GM12878 (cell line): ENCODE data around the gene FGD4. TPM values are rescaled to one million over a fixed set of nuclear protein-coding genes. Genes with fewer than 3 reads are reported as not detected.

ENCODE experiments used
- ATAC-seq: fragments of 200-7000 bp; cut with Tn5 transposase; 3 replicates; pipeline ENCODE4 v1.9.1; 2020; ENCODE audit warnings: mild to moderate bottlenecking, moderate library complexity
- BruUV-seq: library from RNA; stranded (reverse); fragments of 400-500 nt; replicated peaks from 2 replicates; lab custom pipeline; 2021; lab: Mats Ljungman, UMichigan
- CTCF ChIA-PET: fragments of 300-600 bp; sonication (Branson Sonifier 250); formaldehyde crosslinking; extraction: SDS; loops from one replicate; lab custom pipeline; 2021; ENCODE audit warnings: inconsistent platforms; lab: Yijun Ruan, JAX
- POLR2A ChIA-PET: fragments of 350-600 bp; formaldehyde crosslinking; extraction: SDS; loops from one replicate; lab custom pipeline; 2021; ENCODE audit warnings: inconsistent platforms; lab: Charles Lee
- RAD21 ChIA-PET: fragments of 300-600 bp; sonication (Branson Sonifier 250); formaldehyde crosslinking; loops from one replicate; lab custom pipeline; 2023; ENCODE audit warnings: antibody characterized with exemption; ENCODE audit not compliant: unreplicated experiment; lab: Charles Lee
- SMC1A ChIA-PET: fragments of 300-600 bp; sonication (Branson Sonifier 250); formaldehyde crosslinking; loops from one replicate; lab custom pipeline; 2023; ENCODE audit not compliant: unreplicated experiment, uncharacterized antibody; lab: Charles Lee
- DNase-seq: peaks from one replicate; pipeline ENCODE4 v3.0.0-alpha.2; 2011; ENCODE audit warnings: low read depth, low spot score
- FAIRE-seq: peaks from 3 replicates; lab custom pipeline; 2011; peaks lifted over from hg19 to GRCh38; lab: Jason Lieb, UNC
- H2AFZ ChIP-seq: 2 replicates; pipeline ENCODE4 v1.6.0; 2011; ENCODE audit warnings: low read depth, low read length, control low read depth; ENCODE audit not compliant: control insufficient read depth
- H3K27ac ChIP-seq: 2 replicates; pipeline ENCODE4 v1.5.1; 2011; ENCODE audit warnings: control low read depth; ENCODE audit not compliant: control insufficient read depth, insufficient read depth
- H3K27me3 ChIP-seq, 2 experiments: replicated peaks in 1 of 2; 2 replicates each; pipeline versions ENCODE4 v1.6.0 to v1.6.1; 2011; ENCODE audit warnings: low read length in 1 of 2; ENCODE audit not compliant: control insufficient read depth in 2 of 2, insufficient read depth in 2 of 2
- H3K36me3 ChIP-seq, 2 experiments: 2 replicates each; pipeline ENCODE4 v1.5.1; 2011; ENCODE audit warnings: low read length in 1 of 2; ENCODE audit not compliant: control insufficient read depth in 2 of 2, insufficient read depth in 2 of 2
- H3K4me1 ChIP-seq: 2 replicates; pipeline ENCODE4 v1.6.1; 2011; ENCODE audit warnings: mild to moderate bottlenecking, low read length, moderate library complexity, mixed read lengths; ENCODE audit not compliant: control insufficient read depth, insufficient read depth
- H3K4me2 ChIP-seq: 2 replicates; pipeline ENCODE4 v1.6.0; 2011; ENCODE audit warnings: control low read depth; ENCODE audit not compliant: control insufficient read depth, insufficient read depth
- H3K4me3 ChIP-seq: fragments of 200-600 bp; sonication (generic); 2 replicates; pipeline ENCODE4 v1.5.1; 2016
- H3K79me2 ChIP-seq: 2 replicates; pipeline ENCODE4 v1.6.0; 2011; ENCODE audit warnings: low read length; ENCODE audit not compliant: control insufficient read depth, insufficient read depth
- H3K9ac ChIP-seq: 2 replicates; pipeline ENCODE4 v1.8.0; 2011; ENCODE audit warnings: low read length, control low read depth, mixed read lengths; ENCODE audit not compliant: control insufficient read depth, insufficient read depth
- H3K9me3 ChIP-seq: replicated peaks from 3 replicates; pipeline ENCODE4 v1.5.1; 2011; ENCODE audit warnings: mild to moderate bottlenecking, low read length; ENCODE audit not compliant: control insufficient read depth, insufficient read depth
- H4K20me1 ChIP-seq: 2 replicates; pipeline ENCODE4 v1.6.0; 2011; ENCODE audit not compliant: control insufficient read depth, insufficient read depth
- BMI1 ChIP-seq: fragments of 450-650 bp; IDR thresholded peaks from 2 replicates; pipeline ENCODE4 v1.6.1; 2016; ENCODE audit warnings: mild to moderate bottlenecking, moderate library complexity, borderline replicate concordance
- HDGF ChIP-seq: fragments of 450-650 bp; IDR thresholded peaks from 2 replicates; pipeline ENCODE4 v1.6.1; 2016; ENCODE audit warnings: antibody characterized with exemption
- KDM1A ChIP-seq: fragments of 200-600 bp; sonication (generic); IDR thresholded peaks from 2 replicates; pipeline ENCODE4 v1.6.1; 2016; ENCODE audit warnings: borderline replicate concordance
- RAD21 ChIP-seq: IDR thresholded peaks from 2 replicates; pipeline ENCODE4 v1.6.1; 2011; ENCODE audit warnings: mild to moderate bottlenecking, low read depth, low read length, moderate library complexity; ENCODE audit not compliant: insufficient read depth
- SREBF1 ChIP-seq: IDR thresholded peaks from 2 replicates; pipeline ENCODE4 v1.6.1; 2012; ENCODE audit warnings: mild to moderate bottlenecking, low read length
- YY1 ChIP-seq: IDR thresholded peaks from 2 replicates; pipeline ENCODE4 v1.6.1; 2011; ENCODE audit warnings: low read depth, mild to moderate bottlenecking, low read length
- WGBS: methylation state at CpG from one replicate; pipeline ENCODE4 v1.1.6; 2016; ENCODE audit warnings: low lambda C conversion rate; ENCODE audit not compliant: insufficient replicate concordance, insufficient coverage; ENCODE audit errors: missing lambda C conversion rate; 5-methylcytosine and 5-hydroxymethylcytosine counted together
- in situ Hi-C: fragments of 300-500 bp; cut with MboI; formaldehyde crosslinking; loops from 9 replicates; pipeline ENCODE4 v1.14.3; 2018; ENCODE audit warnings: mixed read lengths
- intact Hi-C: fragments of 100-400 bp; cut with micrococcal nuclease; formaldehyde crosslinking; loops from one replicate; pipeline ENCODE4 v1.14.2; 2022; ENCODE audit not compliant: unreplicated experiment
- polyA plus RNA-seq, 11 experiments: library from polyadenylated mRNA; depleted of rRNA in 4 of 11; unstranded in 6 of 11; stranded (reverse) in 5 of 11; fragments of >200 nt; fragmentation: Nextera tagmentation in 4 of 11; fragmentation: Illumina TruSeq in 1 of 11; extraction: Ambion mirVana in 4 of 11; extraction: Trizol in 1 of 11; gene quantifications; 1 replicate in 1 of 11; 2 replicates in 10 of 11; pipeline versions ENCODE4 v1.2.1 to v1.2.3, GENCODE V29; 2011 to 2016; ENCODE audit warnings: inconsistent platforms in 2 of 11, missing spikeins in 2 of 11, low read depth in 1 of 11
- total RNA-seq, 4 experiments: library from RNA; depleted of rRNA in 3 of 4; stranded (reverse); fragments of >200 nt in 3 of 4; fragmentation: Illumina TruSeq in 1 of 4; extraction: Trizol in 1 of 4; gene quantifications; 2 replicates each; pipeline versions ENCODE4 v1.2.1 to v1.2.3, GENCODE V29; 2013 to 2021
- TF ChIP-seq, protein P1 (sequence below): fragments of 450-650 bp; IDR thresholded peaks from 2 replicates; pipeline ENCODE4 v1.6.1; 2017; ENCODE audit warnings: borderline replicate concordance
- TF ChIP-seq, protein P2 (sequence below): fragments of 450-650 bp; IDR thresholded peaks from 2 replicates; pipeline ENCODE4 v1.6.1; 2018; ENCODE audit warnings: mild to moderate bottlenecking, low read depth, moderate library complexity; ENCODE audit not compliant: partially characterized antibody
- TF ChIP-seq, protein P3 (sequence below): fragments of 450-650 bp; IDR thresholded peaks from 2 replicates; pipeline ENCODE4 v1.6.1; 2017; ENCODE audit warnings: antibody characterized with exemption, mild to moderate bottlenecking, moderate library complexity
- TF ChIP-seq, protein P4 (sequence below): IDR thresholded peaks from 2 replicates; pipeline ENCODE4 v1.6.1; 2011; ENCODE audit warnings: mild to moderate bottlenecking, low read depth, low read length, moderate library complexity; ENCODE audit not compliant: insufficient replicate concordance
- TF ChIP-seq, protein P5 (sequence below), 3 experiments: IDR thresholded peaks in 2 of 3; conservative IDR thresholded peaks in 1 of 3; 2 replicates each; pipeline ENCODE4 v1.5.1; 2011; ENCODE audit warnings: low read depth in 3 of 3, low read length in 3 of 3, mild to moderate bottlenecking in 3 of 3, control low read depth in 2 of 3, moderate library complexity in 2 of 3, inconsistent platforms in 1 of 3, mixed read lengths in 1 of 3; ENCODE audit not compliant: control insufficient read depth in 2 of 3, insufficient read depth in 1 of 3; ENCODE audit errors: extremely low read depth in 1 of 3
- TF ChIP-seq, protein P6 (sequence below): fragments of 450-650 bp; IDR thresholded peaks from 2 replicates; pipeline ENCODE4 v1.6.1; 2014; ENCODE audit warnings: mild to moderate bottlenecking

Gene FGD4
- total and polyA plus RNA-seq, 10 of the 15 experiments (the other 5 are each of a cell fraction or from before 2014, with no cell fraction given) = 0.01 to 0.18 (median 0.08) TPM; not detected in 3

DNA sequence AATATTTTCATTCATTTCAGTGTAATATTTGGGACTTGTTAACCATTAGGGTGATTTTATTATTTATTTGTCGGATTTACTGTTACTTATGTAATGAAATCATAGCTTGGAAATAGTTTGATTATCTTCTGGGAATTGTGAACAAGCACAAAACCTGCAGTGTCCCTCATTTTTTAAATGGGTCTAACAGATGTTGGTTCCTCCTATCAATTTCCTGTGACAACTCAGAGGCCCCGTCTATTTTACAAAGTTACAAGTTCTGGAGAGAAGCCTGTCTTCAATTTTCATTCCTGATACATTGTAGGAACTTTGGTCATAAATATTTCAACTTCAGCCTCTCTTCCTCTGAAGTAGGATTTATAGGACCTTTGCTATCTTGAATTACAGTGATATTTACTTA, 178.0 kb downstream of the FGD4 start:
- Histone ChIP-seq H3K36me3 (no peaks in the 10 kb centered on the region), H4K20me1 (no peaks in the 10 kb centered on the region), H2AFZ (no peak overlapping the region), H3K27ac (no peak overlapping the region), H3K4me2 (no peak overlapping the region), H3K27me3 (peaks cover 0 to 1% of the 10 kb centered on the region in 2 experiments; a peak in 1 of 4 replicates), H3K79me2 (no peaks in the 10 kb centered on the region), H3K9ac (no peak overlapping the region), H3K9me3 (no peaks in the 10 kb centered on the region; the same call in 2 of the 3 replicates), H3K4me1 (no peaks in the 10 kb centered on the region), H3K4me3 (no peak overlapping the region)
- ChIA-PET CTCF (no interaction called here), RAD21 (no interaction called here), POLR2A (no interaction called here), SMC1A (interaction anchor here (1.7 kb wide), 1 partner anchor 15 kb away, joined by 4 read pairs; no protein-coding TSS in a partner anchor)
- no peak for DNase-seq
- in situ Hi-C loops (no loop called here), intact Hi-C loops (no loop called here)
- WGBS = 35% methylated on average over 2 of the region's 2 CpGs
- ATAC-seq = no peak
- no TSS peak for BruUV-seq
- FAIRE-seq = no peak
- TF ChIP-seq, protein P1, sequence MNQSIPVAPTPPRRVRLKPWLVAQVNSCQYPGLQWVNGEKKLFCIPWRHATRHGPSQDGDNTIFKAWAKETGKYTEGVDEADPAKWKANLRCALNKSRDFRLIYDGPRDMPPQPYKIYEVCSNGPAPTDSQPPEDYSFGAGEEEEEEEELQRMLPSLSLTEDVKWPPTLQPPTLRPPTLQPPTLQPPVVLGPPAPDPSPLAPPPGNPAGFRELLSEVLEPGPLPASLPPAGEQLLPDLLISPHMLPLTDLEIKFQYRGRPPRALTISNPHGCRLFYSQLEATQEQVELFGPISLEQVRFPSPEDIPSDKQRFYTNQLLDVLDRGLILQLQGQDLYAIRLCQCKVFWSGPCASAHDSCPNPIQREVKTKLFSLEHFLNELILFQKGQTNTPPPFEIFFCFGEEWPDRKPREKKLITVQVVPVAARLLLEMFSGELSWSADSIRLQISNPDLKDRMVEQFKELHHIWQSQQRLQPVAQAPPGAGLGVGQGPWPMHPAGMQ = no peak
- TF ChIP-seq, protein P2, sequence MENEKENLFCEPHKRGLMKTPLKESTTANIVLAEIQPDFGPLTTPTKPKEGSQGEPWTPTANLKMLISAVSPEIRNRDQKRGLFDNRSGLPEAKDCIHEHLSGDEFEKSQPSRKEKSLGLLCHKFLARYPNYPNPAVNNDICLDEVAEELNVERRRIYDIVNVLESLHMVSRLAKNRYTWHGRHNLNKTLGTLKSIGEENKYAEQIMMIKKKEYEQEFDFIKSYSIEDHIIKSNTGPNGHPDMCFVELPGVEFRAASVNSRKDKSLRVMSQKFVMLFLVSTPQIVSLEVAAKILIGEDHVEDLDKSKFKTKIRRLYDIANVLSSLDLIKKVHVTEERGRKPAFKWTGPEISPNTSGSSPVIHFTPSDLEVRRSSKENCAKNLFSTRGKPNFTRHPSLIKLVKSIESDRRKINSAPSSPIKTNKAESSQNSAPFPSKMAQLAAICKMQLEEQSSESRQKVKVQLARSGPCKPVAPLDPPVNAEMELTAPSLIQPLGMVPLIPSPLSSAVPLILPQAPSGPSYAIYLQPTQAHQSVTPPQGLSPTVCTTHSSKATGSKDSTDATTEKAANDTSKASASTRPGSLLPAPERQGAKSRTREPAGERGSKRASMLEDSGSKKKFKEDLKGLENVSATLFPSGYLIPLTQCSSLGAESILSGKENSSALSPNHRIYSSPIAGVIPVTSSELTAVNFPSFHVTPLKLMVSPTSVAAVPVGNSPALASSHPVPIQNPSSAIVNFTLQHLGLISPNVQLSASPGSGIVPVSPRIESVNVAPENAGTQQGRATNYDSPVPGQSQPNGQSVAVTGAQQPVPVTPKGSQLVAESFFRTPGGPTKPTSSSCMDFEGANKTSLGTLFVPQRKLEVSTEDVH = no peak
- no peak for TF ChIP-seq RAD21
- TF ChIP-seq, protein P3, sequence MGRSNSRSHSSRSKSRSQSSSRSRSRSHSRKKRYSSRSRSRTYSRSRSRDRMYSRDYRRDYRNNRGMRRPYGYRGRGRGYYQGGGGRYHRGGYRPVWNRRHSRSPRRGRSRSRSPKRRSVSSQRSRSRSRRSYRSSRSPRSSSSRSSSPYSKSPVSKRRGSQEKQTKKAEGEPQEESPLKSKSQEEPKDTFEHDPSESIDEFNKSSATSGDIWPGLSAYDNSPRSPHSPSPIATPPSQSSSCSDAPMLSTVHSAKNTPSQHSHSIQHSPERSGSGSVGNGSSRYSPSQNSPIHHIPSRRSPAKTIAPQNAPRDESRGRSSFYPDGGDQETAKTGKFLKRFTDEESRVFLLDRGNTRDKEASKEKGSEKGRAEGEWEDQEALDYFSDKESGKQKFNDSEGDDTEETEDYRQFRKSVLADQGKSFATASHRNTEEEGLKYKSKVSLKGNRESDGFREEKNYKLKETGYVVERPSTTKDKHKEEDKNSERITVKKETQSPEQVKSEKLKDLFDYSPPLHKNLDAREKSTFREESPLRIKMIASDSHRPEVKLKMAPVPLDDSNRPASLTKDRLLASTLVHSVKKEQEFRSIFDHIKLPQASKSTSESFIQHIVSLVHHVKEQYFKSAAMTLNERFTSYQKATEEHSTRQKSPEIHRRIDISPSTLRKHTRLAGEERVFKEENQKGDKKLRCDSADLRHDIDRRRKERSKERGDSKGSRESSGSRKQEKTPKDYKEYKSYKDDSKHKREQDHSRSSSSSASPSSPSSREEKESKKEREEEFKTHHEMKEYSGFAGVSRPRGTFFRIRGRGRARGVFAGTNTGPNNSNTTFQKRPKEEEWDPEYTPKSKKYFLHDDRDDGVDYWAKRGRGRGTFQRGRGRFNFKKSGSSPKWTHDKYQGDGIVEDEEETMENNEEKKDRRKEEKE = no peak
- TF ChIP-seq, protein P4, sequence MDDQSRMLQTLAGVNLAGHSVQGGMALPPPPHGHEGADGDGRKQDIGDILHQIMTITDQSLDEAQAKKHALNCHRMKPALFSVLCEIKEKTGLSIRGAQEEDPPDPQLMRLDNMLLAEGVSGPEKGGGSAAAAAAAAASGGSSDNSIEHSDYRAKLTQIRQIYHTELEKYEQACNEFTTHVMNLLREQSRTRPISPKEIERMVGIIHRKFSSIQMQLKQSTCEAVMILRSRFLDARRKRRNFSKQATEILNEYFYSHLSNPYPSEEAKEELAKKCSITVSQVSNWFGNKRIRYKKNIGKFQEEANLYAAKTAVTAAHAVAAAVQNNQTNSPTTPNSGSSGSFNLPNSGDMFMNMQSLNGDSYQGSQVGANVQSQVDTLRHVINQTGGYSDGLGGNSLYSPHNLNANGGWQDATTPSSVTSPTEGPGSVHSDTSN = no peak
- no peak for TF ChIP-seq KDM1A
- TF ChIP-seq, protein P5, sequence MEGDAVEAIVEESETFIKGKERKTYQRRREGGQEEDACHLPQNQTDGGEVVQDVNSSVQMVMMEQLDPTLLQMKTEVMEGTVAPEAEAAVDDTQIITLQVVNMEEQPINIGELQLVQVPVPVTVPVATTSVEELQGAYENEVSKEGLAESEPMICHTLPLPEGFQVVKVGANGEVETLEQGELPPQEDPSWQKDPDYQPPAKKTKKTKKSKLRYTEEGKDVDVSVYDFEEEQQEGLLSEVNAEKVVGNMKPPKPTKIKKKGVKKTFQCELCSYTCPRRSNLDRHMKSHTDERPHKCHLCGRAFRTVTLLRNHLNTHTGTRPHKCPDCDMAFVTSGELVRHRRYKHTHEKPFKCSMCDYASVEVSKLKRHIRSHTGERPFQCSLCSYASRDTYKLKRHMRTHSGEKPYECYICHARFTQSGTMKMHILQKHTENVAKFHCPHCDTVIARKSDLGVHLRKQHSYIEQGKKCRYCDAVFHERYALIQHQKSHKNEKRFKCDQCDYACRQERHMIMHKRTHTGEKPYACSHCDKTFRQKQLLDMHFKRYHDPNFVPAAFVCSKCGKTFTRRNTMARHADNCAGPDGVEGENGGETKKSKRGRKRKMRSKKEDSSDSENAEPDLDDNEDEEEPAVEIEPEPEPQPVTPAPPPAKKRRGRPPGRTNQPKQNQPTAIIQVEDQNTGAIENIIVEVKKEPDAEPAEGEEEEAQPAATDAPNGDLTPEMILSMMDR (IDR thresholded peaks at IDR 0.05 in 2 of 3, conservative IDR thresholded peaks at IDR 0.05 in 1 of 3; ENCODE audit: control insufficient read depth in 2 of 3, extremely low read depth in 1 of 3, insufficient read depth in 1 of 3, low read depth in 3 of 3, low read length in 3 of 3) = no peak
- no peak for TF ChIP-seq YY1
- TF ChIP-seq HDGF = no peak
- no peak for TF ChIP-seq BMI1
- TF ChIP-seq, protein P6, sequence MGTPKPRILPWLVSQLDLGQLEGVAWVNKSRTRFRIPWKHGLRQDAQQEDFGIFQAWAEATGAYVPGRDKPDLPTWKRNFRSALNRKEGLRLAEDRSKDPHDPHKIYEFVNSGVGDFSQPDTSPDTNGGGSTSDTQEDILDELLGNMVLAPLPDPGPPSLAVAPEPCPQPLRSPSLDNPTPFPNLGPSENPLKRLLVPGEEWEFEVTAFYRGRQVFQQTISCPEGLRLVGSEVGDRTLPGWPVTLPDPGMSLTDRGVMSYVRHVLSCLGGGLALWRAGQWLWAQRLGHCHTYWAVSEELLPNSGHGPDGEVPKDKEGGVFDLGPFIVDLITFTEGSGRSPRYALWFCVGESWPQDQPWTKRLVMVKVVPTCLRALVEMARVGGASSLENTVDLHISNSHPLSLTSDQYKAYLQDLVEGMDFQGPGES = no peak
- TF ChIP-seq SREBF1 = no peak
